H9 (cell line): ENCODE measurements around the gene PSMA6. TPM values are rescaled to one million over a fixed set of nuclear protein-coding genes. Genes with fewer than 3 reads are reported as not detected.
A peak's percentile ranks its signal among the peaks of the same experiment; 100 is the strongest.

Experiments used
- DNase-seq: peaks from one replicate; pipeline ENCODE4 v3.0.0-alpha.2; 2017
- H2AFZ ChIP-seq: one replicate; pipeline ENCODE4 v1.6.1; 2013; ENCODE audit warnings: mild to moderate bottlenecking, low read length, control low read depth, moderate library complexity
- H2AK5ac ChIP-seq: 2 replicates; pipeline ENCODE4 v1.6.1; 2013; ENCODE audit warnings: low read length, control low read depth, mixed read lengths; ENCODE audit not compliant: insufficient read length
- H2BK120ac ChIP-seq: one replicate; pipeline ENCODE4 v1.6.1; 2013; ENCODE audit warnings: low read depth, mild to moderate bottlenecking, low read length, control low read depth, inconsistent platforms; ENCODE audit not compliant: poor library complexity, severe bottlenecking
- H2BK12ac ChIP-seq: 2 replicates; pipeline ENCODE4 v1.6.1; 2013; ENCODE audit warnings: low read length, control low read depth, mixed read lengths, low read depth; ENCODE audit not compliant: insufficient read length
- H2BK15ac ChIP-seq: 2 replicates; pipeline ENCODE4 v1.6.1; 2013; ENCODE audit warnings: low read depth, low read length, control low read depth
- H2BK20ac ChIP-seq: one replicate; pipeline ENCODE4 v1.6.1; 2013; ENCODE audit warnings: low read depth, mild to moderate bottlenecking, low read length, control low read depth, inconsistent platforms; ENCODE audit not compliant: poor library complexity, severe bottlenecking
- H2BK5ac ChIP-seq: 2 replicates; pipeline ENCODE4 v1.6.1; 2013; ENCODE audit warnings: low read length, control low read depth, mixed read lengths; ENCODE audit not compliant: insufficient read length
- H3K14ac ChIP-seq: 2 replicates; pipeline ENCODE4 v1.6.1; 2013; ENCODE audit warnings: low read length, control low read depth; ENCODE audit not compliant: insufficient read depth
- H3K18ac ChIP-seq: 2 replicates; pipeline ENCODE4 v1.6.1; 2013; ENCODE audit warnings: low read depth, mild to moderate bottlenecking, mixed read lengths, low read length, control low read depth; ENCODE audit not compliant: insufficient read length
- H3K23ac ChIP-seq: 2 replicates; pipeline ENCODE4 v1.6.1; 2013; ENCODE audit warnings: low read length, control low read depth, mixed read lengths, low read depth; ENCODE audit not compliant: insufficient read length
- H3K23me2 ChIP-seq: 2 replicates; pipeline ENCODE4 v1.6.1; 2013; ENCODE audit warnings: low read depth, mild to moderate bottlenecking, mixed read lengths, low read length, control low read depth; ENCODE audit not compliant: insufficient read length, poor library complexity, severe bottlenecking
- H3K27ac ChIP-seq: 2 replicates; pipeline ENCODE4 v1.5.1; 2013; ENCODE audit warnings: low read length, control low read depth, mixed read lengths, low read depth; ENCODE audit not compliant: insufficient read length
- H3K27me3 ChIP-seq: 2 replicates; pipeline ENCODE4 v1.6.1; 2013; ENCODE audit warnings: low read length, control low read depth, inconsistent platforms; ENCODE audit not compliant: insufficient read depth
- H3K4ac ChIP-seq: 2 replicates; pipeline ENCODE4 v1.6.1; 2013; ENCODE audit warnings: low read depth, mild to moderate bottlenecking, control low read depth, inconsistent platforms, low read length, moderate library complexity
- H3K4me1 ChIP-seq: 2 replicates; pipeline ENCODE4 v1.6.1; 2013; ENCODE audit warnings: low read length, control low read depth, inconsistent platforms; ENCODE audit not compliant: insufficient read depth
- H3K4me2 ChIP-seq: 2 replicates; pipeline ENCODE4 v1.6.1; 2013; ENCODE audit warnings: low read length, control low read depth, mixed read lengths; ENCODE audit not compliant: insufficient read length, insufficient read depth
- H3K56ac ChIP-seq: 2 replicates; pipeline ENCODE4 v1.6.1; 2013; ENCODE audit warnings: low read depth, mild to moderate bottlenecking, mixed read lengths, low read length, control low read depth; ENCODE audit not compliant: insufficient read length
- H3K79me1 ChIP-seq: 2 replicates; pipeline ENCODE4 v1.6.1; 2013; ENCODE audit warnings: low read depth, mild to moderate bottlenecking, moderate library complexity, low read length, control low read depth, inconsistent platforms; ENCODE audit not compliant: insufficient read depth, poor library complexity, severe bottlenecking
- H3K79me2 ChIP-seq: 2 replicates; pipeline ENCODE4 v1.6.1; 2013; ENCODE audit warnings: low read length, control low read depth, inconsistent platforms; ENCODE audit not compliant: insufficient read depth
- H3K9ac ChIP-seq: 2 replicates; pipeline ENCODE4 v1.6.1; 2013; ENCODE audit warnings: low read length, control low read depth, mixed read lengths; ENCODE audit not compliant: insufficient read length; ENCODE audit errors: extremely low read depth
- H3K9me3 ChIP-seq: one replicate; pipeline ENCODE4 v1.6.1; 2013; ENCODE audit warnings: low read depth, low read length, inconsistent platforms; ENCODE audit not compliant: control insufficient read depth
- H3T11ph ChIP-seq: one replicate; pipeline ENCODE4 v1.6.1; 2013; ENCODE audit warnings: mild to moderate bottlenecking, low read length, control low read depth, inconsistent platforms
- H4K20me1 ChIP-seq: one replicate; pipeline ENCODE4 v1.6.1; 2013; ENCODE audit not compliant: control insufficient read depth, insufficient read length, insufficient read depth
- H4K5ac ChIP-seq: 2 replicates; pipeline ENCODE4 v1.6.1; 2013; ENCODE audit warnings: low read depth, mild to moderate bottlenecking, mixed read lengths, low read length, control low read depth; ENCODE audit not compliant: insufficient read length
- H4K8ac ChIP-seq: replicated peaks from 2 replicates; pipeline ENCODE4 v1.6.1; 2013; ENCODE audit warnings: low read length, control low read depth, mixed read lengths, low read depth; ENCODE audit not compliant: insufficient read length
- H4K91ac ChIP-seq: 2 replicates; pipeline ENCODE4 v1.6.1; 2013; ENCODE audit warnings: low read depth, mild to moderate bottlenecking, moderate library complexity, mixed read lengths, low read length, control low read depth; ENCODE audit not compliant: insufficient read length
- H3K27ac Mint-ChIP-seq, 3 experiments: 2 replicates in 2 of 3; 3 replicates in 1 of 3; pipeline ENCODE4 v1.8.0; 2020 to 2021; ENCODE audit warnings: mixed read lengths in 3 of 3, mild to moderate bottlenecking in 1 of 3, moderate library complexity in 1 of 3
- H3K27me3 Mint-ChIP-seq: 2 replicates; pipeline ENCODE4 v1.8.0; 2021; ENCODE audit warnings: low read depth, mild to moderate bottlenecking, moderate library complexity, mixed read lengths
- H3K36me3 Mint-ChIP-seq, 3 experiments: 2 replicates in 2 of 3; 3 replicates in 1 of 3; pipeline ENCODE4 v1.8.0; 2020 to 2021; ENCODE audit warnings: low read depth in 3 of 3, mixed read lengths in 3 of 3; ENCODE audit not compliant: insufficient read depth in 1 of 3
- H3K4me1 Mint-ChIP-seq, 2 experiments: 2 replicates each; pipeline ENCODE4 v1.8.0; 2020; ENCODE audit warnings: mixed read lengths in 2 of 2
- H3K4me3 Mint-ChIP-seq, 2 experiments: 2 replicates in 1 of 2; 3 replicates in 1 of 2; pipeline ENCODE4 v1.8.0; 2020 to 2021; ENCODE audit warnings: mild to moderate bottlenecking in 2 of 2, mixed read lengths in 2 of 2, moderate library complexity in 1 of 2
- H3K9me3 Mint-ChIP-seq, 2 experiments: 2 replicates in 1 of 2; 3 replicates in 1 of 2; pipeline ENCODE4 v1.8.0; 2020; ENCODE audit warnings: mild to moderate bottlenecking in 2 of 2, mixed read lengths in 2 of 2, moderate library complexity in 1 of 2
- WGBS: extraction: QIAGEN DNeasy Blood & Tissue Kit; methylation state at CpG from one replicate; pipeline ENCODE4 v1.1.7; 2013; ENCODE audit warnings: missing lambda C conversion rate, low lambda C conversion rate, mixed read lengths; ENCODE audit not compliant: insufficient read length; ENCODE audit errors: extremely low coverage; 5-methylcytosine and 5-hydroxymethylcytosine counted together
- total RNA-seq: library from RNA; stranded (reverse); gene quantifications from 2 replicates; pipeline ENCODE4 v1.2.1, GENCODE V29; 2021
- TF ChIP-seq, protein P1 (sequence below): fragments of 200-600 bp; sonication (generic); conservative IDR thresholded peaks from 3 replicates; pipeline ENCODE4 v1.8.0; 2021; ENCODE audit warnings: antibody characterized with exemption, mild to moderate bottlenecking

The PSMA6 gene
- total RNA-seq, 1 experiment from 2014 or later = 255 TPM

DNA sequence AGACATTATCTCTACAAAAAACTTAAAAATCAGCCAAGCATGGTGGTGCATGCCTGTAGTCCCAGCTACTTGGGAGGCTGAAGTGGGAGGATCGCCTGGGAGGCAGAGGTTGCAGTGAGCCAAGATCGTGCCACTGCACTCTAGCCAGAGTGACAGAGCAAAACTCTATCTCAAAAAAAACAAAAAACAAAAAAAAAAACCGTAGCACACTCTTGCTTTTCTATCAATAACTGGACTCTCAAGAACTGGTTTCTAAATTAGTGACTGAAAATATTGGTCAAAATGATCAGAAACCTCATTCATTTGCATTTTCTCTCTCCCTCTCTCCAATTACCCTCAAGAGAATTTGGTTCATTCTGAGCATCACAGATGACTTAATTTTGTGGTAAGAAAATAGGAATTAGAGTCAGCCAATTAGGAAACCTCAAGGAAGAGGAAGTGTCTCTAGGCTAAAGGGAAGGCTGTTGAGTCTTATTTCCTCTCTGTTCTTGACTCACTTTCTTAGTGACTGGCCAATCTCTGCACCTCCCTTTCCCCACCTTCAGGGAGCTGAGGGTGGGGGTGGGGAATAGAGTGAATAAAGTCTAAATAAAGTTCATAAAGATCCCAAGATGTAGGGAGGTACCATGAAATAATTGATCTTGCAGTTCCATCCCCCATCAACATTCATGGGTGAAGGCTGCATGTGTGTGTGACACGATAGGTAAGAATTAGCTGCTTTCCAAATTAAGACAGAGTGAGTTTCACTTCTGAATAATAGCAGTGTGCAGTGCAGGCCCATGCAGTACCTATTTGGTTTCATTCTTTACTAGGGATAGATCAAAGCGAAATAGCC lies 6.8 kb upstream of the PSMA6 start:
- H2BK120ac ChIP-seq = no peak overlapping the region
- no peak overlapping the region for H3K4me2 ChIP-seq
- H3K4me1 ChIP-seq = no peaks in the 10 kb centered on the region
- H3T11ph ChIP-seq = no peak overlapping the region
- peaks cover 0 to 4% of the 10 kb centered on the region in 2 experiments; a peak in 1 of 4 replicates for H3K4me1 Mint-ChIP-seq
- H2BK5ac ChIP-seq = no peak overlapping the region
- no peaks in the 10 kb centered on the region for H3K9me3 ChIP-seq
- H3K14ac ChIP-seq = no peak overlapping the region
- no peaks in the 10 kb centered on the region for H3K79me2 ChIP-seq
- H3K27ac Mint-ChIP-seq = peak overlapping the region in 1 of 3 experiments; percentile 21; a peak in 1 of 7 replicates
- no peak overlapping the region for H3K4me3 Mint-ChIP-seq
- H3K23me2 ChIP-seq = no peaks in the 10 kb centered on the region
- no peak overlapping the region for H2BK12ac ChIP-seq
- H3K23ac ChIP-seq = no peak overlapping the region
- H2AFZ ChIP-seq = no peak overlapping the region
- TF ChIP-seq, protein P1, sequence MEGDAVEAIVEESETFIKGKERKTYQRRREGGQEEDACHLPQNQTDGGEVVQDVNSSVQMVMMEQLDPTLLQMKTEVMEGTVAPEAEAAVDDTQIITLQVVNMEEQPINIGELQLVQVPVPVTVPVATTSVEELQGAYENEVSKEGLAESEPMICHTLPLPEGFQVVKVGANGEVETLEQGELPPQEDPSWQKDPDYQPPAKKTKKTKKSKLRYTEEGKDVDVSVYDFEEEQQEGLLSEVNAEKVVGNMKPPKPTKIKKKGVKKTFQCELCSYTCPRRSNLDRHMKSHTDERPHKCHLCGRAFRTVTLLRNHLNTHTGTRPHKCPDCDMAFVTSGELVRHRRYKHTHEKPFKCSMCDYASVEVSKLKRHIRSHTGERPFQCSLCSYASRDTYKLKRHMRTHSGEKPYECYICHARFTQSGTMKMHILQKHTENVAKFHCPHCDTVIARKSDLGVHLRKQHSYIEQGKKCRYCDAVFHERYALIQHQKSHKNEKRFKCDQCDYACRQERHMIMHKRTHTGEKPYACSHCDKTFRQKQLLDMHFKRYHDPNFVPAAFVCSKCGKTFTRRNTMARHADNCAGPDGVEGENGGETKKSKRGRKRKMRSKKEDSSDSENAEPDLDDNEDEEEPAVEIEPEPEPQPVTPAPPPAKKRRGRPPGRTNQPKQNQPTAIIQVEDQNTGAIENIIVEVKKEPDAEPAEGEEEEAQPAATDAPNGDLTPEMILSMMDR = no peak
- H4K91ac ChIP-seq = no peak overlapping the region
- peaks cover 0 to 5% (median 0%) of the 10 kb centered on the region in 3 experiments; a peak in 2 of 7 replicates for H3K36me3 Mint-ChIP-seq
- H3K4ac ChIP-seq = no peak overlapping the region
- no peak overlapping the region for H3K56ac ChIP-seq
- no peak overlapping the region for H3K18ac ChIP-seq
- H3K27me3 ChIP-seq = no peaks in the 10 kb centered on the region
- no peak for DNase-seq
- no peak overlapping the region for H2AK5ac ChIP-seq
- no peaks in the 10 kb centered on the region for H3K79me1 ChIP-seq
- H3K27ac ChIP-seq = no peak overlapping the region
- no peak overlapping the region for H4K5ac ChIP-seq
- H3K27me3 Mint-ChIP-seq = no peaks in the 10 kb centered on the region
- H4K20me1 ChIP-seq = no peaks in the 10 kb centered on the region
- H3K9me3 Mint-ChIP-seq = no peaks in the 10 kb centered on the region
- H2BK20ac ChIP-seq = no peak overlapping the region
- H4K8ac ChIP-seq = no peak overlapping the region
- no CpG with 5 or more reads among the region's 5 CpGs for WGBS
- H2BK15ac ChIP-seq = no peak overlapping the region
- no peak overlapping the region for H3K9ac ChIP-seq
